Stimulated activated CD4-positive, alpha-beta T cell treated with anti-CD3 and anti-CD28 coated beads, TNF-alpha, amount 100 ng/mL, for 48 hours (primary cell): Measurements from ENCODE around the gene ZNF432.
"Not testable (repeated sequence)": the region's sequence is repeated elsewhere in the genome, so short reads cannot be mapped to it uniquely, and the experiment has no call there.

Experiments used
- DNase-seq, 3 donors: peaks; one replicate each; pipeline ENCODE4 v3.0.0-alpha.2; 2020; ENCODE audit warnings: low read depth in 3 of 3

The ZNF432 gene

GRCh38 chr19:52048555-52049501, at the start of gene ZNF432:
ZNF432 (minus strand) TSS chr19:52048838; CDS start chr19:52046868, 1,970 bp downstream.
- DNase-seq, result peak; percentile 62 to 63 (median 62)

- DNase-seq, result not testable (repeated sequence)
Observed at GRCh38 chr19:52096416-52096815, 47.8 kb upstream of the ZNF432 start.

GRCh38 chr19:52095172-52096014, 46.8 kb upstream of the ZNF432 start, which contains the start of gene ZNF841:
ZNF841 (minus strand) TSS chr19:52095765; CDS start chr19:52084801, 10,964 bp downstream.
- DNase-seq, result peak; percentile 75 to 88 (median 85)

GRCh38 chr19:52094526-52095130, 46.0 kb upstream of the ZNF432 start:
- no peak for DNase-seq

- no peak for DNase-seq
Observed at GRCh38 chr19:52086481-52086880, 37.8 kb upstream of the ZNF432 start.

GRCh38 chr19:52070496-52070895, 21.9 kb upstream of the ZNF432 start:
- no peak for DNase-seq

GRCh38 chr19:52069653-52070052, 21.0 kb upstream of the ZNF432 start:
- DNase-seq, result no peak

- no peak for DNase-seq
Observed at GRCh38 chr19:52066258-52066863, 17.7 kb upstream of the ZNF432 start.

GRCh38 chr19:52065399-52065798, 16.8 kb upstream of the ZNF432 start:
- DNase-seq, result no peak

GRCh38 chr19:52056480-52056879, 7.8 kb upstream of the ZNF432 start:
- not testable (repeated sequence) for DNase-seq

GRCh38 chr19:52051736-52052135, 3.1 kb upstream of the ZNF432 start:
- DNase-seq, result not testable (repeated sequence)

- DNase-seq, result no peak
Observed at GRCh38 chr19:52039169-52039568, 9.5 kb downstream of the ZNF432 start.

- DNase-seq, result no peak
Observed at GRCh38 chr19:52034051-52034728, 14.4 kb downstream of the ZNF432 start.

- DNase-seq, result no peak
Observed at GRCh38 chr19:52028780-52029123, 19.9 kb downstream of the ZNF432 start.

GRCh38 chr19:52028027-52028779, 20.4 kb downstream of the ZNF432 start, which contains the start of gene ZNF614:
ZNF614 (minus strand) TSS chr19:52028379; CDS start chr19:52025745, 2,634 bp downstream.
- peak; percentile 63 to 79 (median 76) for DNase-seq

GRCh38 chr19:52026255-52026990, 22.2 kb downstream of the ZNF432 start:
- not testable (repeated sequence) for DNase-seq

- DNase-seq, result not testable (repeated sequence)
Observed at GRCh38 chr19:52024478-52024877, 24.2 kb downstream of the ZNF432 start.

- DNase-seq, result no peak
Observed at GRCh38 chr19:52022193-52022592, 26.4 kb downstream of the ZNF432 start.

GRCh38 chr19:52020506-52020905, 28.1 kb downstream of the ZNF432 start:
- no peak for DNase-seq
